OCI-LY1 (cell line): ENCODE data around the gene ATF7IP.
"Not testable (repeated sequence)": the region's sequence is repeated elsewhere in the genome, so short reads cannot be mapped to it uniquely, and the experiment has no call there.

Experiments used
- H2AFZ ChIP-seq: fragments of 200-600 bp; sonication (generic), shearing (Covaris generic); 2 replicates; pipeline ENCODE4 v1.6.0; 2014; ENCODE audit warnings: antibody characterized with exemption, mild to moderate bottlenecking, low read length
- H3F3A ChIP-seq: fragments of 200-600 bp; sonication (generic), shearing (Covaris generic); 2 replicates; pipeline ENCODE4 v1.6.0; 2014; ENCODE audit warnings: mild to moderate bottlenecking, antibody characterized with exemption, low read length, moderate library complexity; ENCODE audit not compliant: insufficient read depth
- H3K27ac ChIP-seq: fragments of 200-600 bp; sonication (generic); 2 replicates; pipeline ENCODE4 v1.5.1; 2014; ENCODE audit warnings: low read length, mixed run types, mild to moderate bottlenecking, low read depth; ENCODE audit not compliant: poor library complexity, severe bottlenecking
- H3K27me3 ChIP-seq: fragments of 200-600 bp; sonication (generic); 2 replicates; pipeline ENCODE4 v1.6.0; 2014; ENCODE audit warnings: antibody characterized with exemption, mild to moderate bottlenecking, low read length, moderate library complexity; ENCODE audit not compliant: insufficient read depth
- H3K36me3 ChIP-seq: fragments of 200-600 bp; sonication (generic); 2 replicates; pipeline ENCODE4 v1.6.1; 2014; ENCODE audit warnings: mild to moderate bottlenecking, antibody characterized with exemption, low read length, moderate library complexity, mixed read lengths; ENCODE audit not compliant: insufficient read depth
- H3K4me1 ChIP-seq: fragments of 200-600 bp; sonication (generic); 2 replicates; pipeline ENCODE4 v1.5.1; 2014; ENCODE audit warnings: mild to moderate bottlenecking, low read length, moderate library complexity; ENCODE audit not compliant: insufficient read depth, severe bottlenecking
- H3K4me2 ChIP-seq: fragments of 200-600 bp; sonication (generic), shearing (Covaris generic); 2 replicates; pipeline ENCODE4 v1.6.1; 2014; ENCODE audit warnings: low read length
- H3K4me3 ChIP-seq: fragments of 200-600 bp; sonication (generic); 2 replicates; pipeline ENCODE4 v1.5.1; 2014; ENCODE audit warnings: low read length, low read depth, mild to moderate bottlenecking, mixed read lengths; ENCODE audit not compliant: poor library complexity, severe bottlenecking
- H3K79me2 ChIP-seq: fragments of 200-600 bp; shearing (Covaris generic); 2 replicates; pipeline ENCODE4 v1.6.1; 2016; ENCODE audit warnings: mixed run types, low read length, mixed read lengths; ENCODE audit not compliant: insufficient read depth
- H3K9ac ChIP-seq: fragments of 200-600 bp; sonication (generic), shearing (Covaris generic); 2 replicates; pipeline ENCODE4 v1.6.1; 2014; ENCODE audit warnings: mild to moderate bottlenecking, low read length, mixed read lengths
- H3K9me2 ChIP-seq: fragments of 200-600 bp; sonication (generic), shearing (Covaris generic); 2 replicates; pipeline ENCODE4 v1.6.1; 2014; ENCODE audit warnings: low read depth, mild to moderate bottlenecking, low read length, mixed read lengths
- H3K9me3 ChIP-seq: fragments of 200-600 bp; shearing (Covaris generic); 2 replicates; pipeline ENCODE4 v1.6.1; 2014; ENCODE audit warnings: low read length, mixed read lengths
- H4K20me1 ChIP-seq: fragments of 200-600 bp; sonication (generic), shearing (Covaris generic); 2 replicates; pipeline ENCODE4 v1.6.0; 2016; ENCODE audit warnings: mild to moderate bottlenecking, low read length; ENCODE audit not compliant: insufficient read depth
- CTCF ChIP-seq: fragments of 200-600 bp; sonication (generic), shearing (Covaris generic); IDR thresholded peaks from 2 replicates; pipeline ENCODE4 v1.5.1; 2017; ENCODE audit warnings: mild to moderate bottlenecking, antibody characterized with exemption, low read length, moderate library complexity, mixed read lengths
- EZH2 ChIP-seq: fragments of 200-600 bp; sonication (generic), shearing (Covaris generic); IDR thresholded peaks from 2 replicates; pipeline ENCODE4 v1.8.0; 2017; ENCODE audit warnings: borderline replicate concordance, mixed run types, mild to moderate bottlenecking, antibody characterized with exemption, low read length, moderate library complexity, mixed read lengths

The ATF7IP gene

DNA sequence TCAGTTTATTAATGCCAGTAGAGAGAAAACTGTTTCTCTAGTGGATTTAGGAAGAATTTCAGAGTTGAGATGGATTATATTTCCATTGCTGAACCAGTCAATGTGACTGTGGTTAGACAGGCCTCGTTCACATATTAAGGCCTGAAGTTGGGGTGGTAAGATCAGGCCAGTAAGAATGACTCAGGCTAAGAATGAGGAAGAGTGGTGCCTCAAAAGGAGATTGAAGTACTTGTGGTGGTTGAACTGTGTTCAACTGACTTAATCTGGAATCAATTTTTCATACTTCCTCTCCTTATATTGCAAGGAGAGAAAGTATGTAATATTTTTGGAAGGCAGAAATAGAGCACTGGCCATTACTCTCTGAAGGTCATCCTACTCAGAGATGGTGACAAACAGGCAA is 37.8 kb upstream of the ATF7IP start:
- no peaks in the 10 kb centered on the region for H4K20me1 ChIP-seq
- no peaks in the 10 kb centered on the region for H3K36me3 ChIP-seq
- H3K27me3 ChIP-seq: no peaks in the 10 kb centered on the region
- H3K79me2 ChIP-seq: no peaks in the 10 kb centered on the region
- H2AFZ ChIP-seq: no peak overlapping the region
- H3F3A ChIP-seq: no peaks in the 10 kb centered on the region
- no peak overlapping the region for H3K4me2 ChIP-seq
- peaks cover 7% of the 10 kb centered on the region; the same call in 1 of the 2 replicates for H3K9me3 ChIP-seq
- no peaks in the 10 kb centered on the region for H3K4me1 ChIP-seq
- no peak for TF ChIP-seq EZH2
- no peak for TF ChIP-seq CTCF
- no peaks in the 10 kb centered on the region for H3K9me2 ChIP-seq
- no peak overlapping the region for H3K9ac ChIP-seq
- H3K4me3 ChIP-seq: no peak overlapping the region
- no peak overlapping the region for H3K27ac ChIP-seq

DNA sequence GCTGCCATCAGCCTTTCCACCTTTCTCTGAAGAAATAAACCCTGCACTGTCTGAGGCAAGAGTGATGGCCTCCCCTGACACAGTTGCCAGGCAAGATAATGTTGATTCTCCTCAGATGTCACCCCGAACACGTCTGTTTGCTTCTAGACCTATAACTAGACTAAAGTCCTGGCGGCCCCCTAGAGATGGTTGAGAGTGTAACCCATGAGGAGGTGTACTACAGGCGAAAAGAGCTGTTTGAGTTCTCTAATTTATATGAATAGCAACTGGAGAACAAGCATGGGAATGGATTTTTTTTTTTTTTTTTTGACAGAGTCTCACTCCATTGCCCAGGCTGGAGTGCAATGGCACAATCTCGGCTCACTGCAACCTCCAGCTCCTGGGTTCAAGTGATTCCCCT is 33.0 kb upstream of the ATF7IP start:
- Histone ChIP-seq H3K9ac (no peak overlapping the region), H2AFZ (no peak overlapping the region), H3K27ac (no peak overlapping the region), H3K4me2 (no peak overlapping the region), H3K9me3 (peaks cover 7% of the 10 kb centered on the region; the same call in 1 of the 2 replicates), H3K36me3 (no peaks in the 10 kb centered on the region), H4K20me1 (no peaks in the 10 kb centered on the region), H3K27me3 (no peaks in the 10 kb centered on the region), H3F3A (no peaks in the 10 kb centered on the region), H3K9me2 (no peaks in the 10 kb centered on the region), H3K79me2 (no peaks in the 10 kb centered on the region), H3K4me1 (no peaks in the 10 kb centered on the region), H3K4me3 (no peak overlapping the region)
- TF ChIP-seq CTCF: no peak
- no peak for TF ChIP-seq EZH2

GRCh38 chr12:14340371-14340770 is 25.1 kb upstream of the ATF7IP start:
- no peak overlapping the region for H3K4me3 ChIP-seq

DNA sequence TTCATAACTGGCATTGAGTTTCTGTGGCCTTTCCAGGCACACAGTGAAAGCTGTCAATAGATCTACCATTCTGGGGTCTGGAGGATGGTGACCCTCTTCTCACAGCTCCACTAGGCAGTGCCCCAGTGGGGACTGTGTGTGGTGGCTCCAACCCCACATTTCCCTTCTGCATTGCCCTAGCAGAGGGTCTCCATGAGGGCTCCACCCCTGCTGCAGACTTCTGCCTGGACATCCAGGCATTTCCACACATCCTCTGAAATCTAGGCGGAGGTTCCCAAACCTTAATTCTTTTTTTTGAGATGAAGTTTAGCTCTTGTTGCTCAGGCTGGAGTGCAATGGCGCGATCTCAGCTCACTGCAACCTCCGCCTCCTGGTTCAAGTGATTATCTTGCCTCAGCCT is 14.0 kb upstream of the ATF7IP start:
- H3K36me3 ChIP-seq, H4K20me1 ChIP-seq, H3K4me2 ChIP-seq, H3K27ac ChIP-seq, H3K4me1 ChIP-seq, H3K79me2 ChIP-seq, H2AFZ ChIP-seq, H3K9me2 ChIP-seq, H3F3A ChIP-seq, H3K27me3 ChIP-seq, H3K9ac ChIP-seq, H3K4me3 ChIP-seq: not testable (repeated sequence)
- H3K9me3 ChIP-seq: peaks cover 16% of the 10 kb centered on the region

More at GRCh38 chr12:14340371-14340770, 25.1 kb upstream of the ATF7IP start:
- no peak overlapping the region for H2AFZ ChIP-seq
- no peaks in the 10 kb centered on the region for H3K4me1 ChIP-seq
- H4K20me1 ChIP-seq: no peaks in the 10 kb centered on the region
- peaks cover 18% of the 10 kb centered on the region for H3K9me3 ChIP-seq
- H3K27ac ChIP-seq: no peak overlapping the region
- H3K9ac ChIP-seq: no peak overlapping the region
- H3K9me2 ChIP-seq: no peaks in the 10 kb centered on the region
- H3F3A ChIP-seq: no peaks in the 10 kb centered on the region
- no peak for TF ChIP-seq CTCF
- TF ChIP-seq EZH2: no peak
- H3K4me2 ChIP-seq: no peak overlapping the region
- H3K27me3 ChIP-seq: no peaks in the 10 kb centered on the region
- no peaks in the 10 kb centered on the region for H3K79me2 ChIP-seq
- H3K36me3 ChIP-seq: no peaks in the 10 kb centered on the region

DNA sequence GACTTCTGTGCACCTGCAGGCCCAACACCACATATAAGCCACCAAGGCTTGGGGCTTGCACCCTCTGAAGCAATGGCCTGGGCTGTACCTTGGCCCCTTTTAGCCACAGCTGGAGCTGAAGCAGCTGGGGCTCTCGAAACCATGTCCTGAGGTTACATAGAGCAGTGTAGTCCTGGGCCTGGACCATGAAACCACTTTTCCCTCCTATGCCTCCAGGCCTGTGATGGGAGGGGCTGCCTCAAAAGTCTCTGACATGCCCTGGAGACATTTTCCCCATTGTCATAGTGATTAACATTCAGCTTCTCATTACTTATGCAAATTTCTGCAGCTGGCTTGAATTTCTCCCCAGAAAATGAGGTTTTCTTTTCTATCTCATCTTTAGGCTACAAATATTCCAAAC is 13.4 kb upstream of the ATF7IP start:
- H3F3A ChIP-seq, H2AFZ ChIP-seq, H4K20me1 ChIP-seq, H3K27ac ChIP-seq, H3K27me3 ChIP-seq, H3K79me2 ChIP-seq, H3K9me2 ChIP-seq, H3K4me1 ChIP-seq, H3K4me2 ChIP-seq, H3K4me3 ChIP-seq, H3K36me3 ChIP-seq, H3K9ac ChIP-seq: not testable (repeated sequence)
- peaks cover 16% of the 10 kb centered on the region for H3K9me3 ChIP-seq
